Liver (tissue), 9 donors: ENCODE data around the gene ACSL3. TPM values are rescaled to one million over a fixed set of nuclear protein-coding genes. Genes with fewer than 3 reads are reported as not detected.

Source experiments
- DNase-seq: peaks from one replicate; pipeline ENCODE4 v3.0.0-alpha.2; 2017; ENCODE audit warnings: low spot score
- H3K27ac ChIP-seq, 2 donors: one replicate each; pipeline ENCODE4 v1.7.0; 2013; ENCODE audit warnings: inconsistent platforms in 2 of 2, low read length in 2 of 2, control low read depth in 1 of 2, low read depth in 1 of 2, mild to moderate bottlenecking in 1 of 2
- H3K27me3 ChIP-seq, 4 donors: one replicate each; pipeline versions ENCODE4 v1.6.1 to v1.7.0; 2013; ENCODE audit warnings: low read length in 3 of 4, inconsistent platforms in 1 of 4, mild to moderate bottlenecking in 1 of 4, moderate library complexity in 1 of 4; ENCODE audit not compliant: control insufficient read depth in 4 of 4, insufficient read depth in 4 of 4
- H3K36me3 ChIP-seq, 4 donors: one replicate each; pipeline versions ENCODE4 v1.6.1 to v1.7.0; 2013; ENCODE audit warnings: low read length in 3 of 4, mild to moderate bottlenecking in 3 of 4, low read depth in 1 of 4, moderate library complexity in 1 of 4; ENCODE audit not compliant: control insufficient read depth in 4 of 4, insufficient read depth in 3 of 4
- H3K4me1 ChIP-seq, 4 donors: one replicate each; pipeline versions ENCODE4 v1.6.1 to v1.7.0; 2013; ENCODE audit warnings: low read length in 3 of 4, mild to moderate bottlenecking in 3 of 4, moderate library complexity in 1 of 4; ENCODE audit not compliant: control insufficient read depth in 4 of 4, insufficient read depth in 4 of 4
- H3K4me3 ChIP-seq, 3 donors: one replicate each; pipeline versions ENCODE4 v1.6.1 to v1.7.0; 2013; ENCODE audit warnings: low read length in 3 of 3, control low read depth in 1 of 3, low read depth in 1 of 3, mild to moderate bottlenecking in 1 of 3
- H3K9ac ChIP-seq, 2 donors: one replicate each; pipeline ENCODE4 v1.7.0; 2013; ENCODE audit warnings: low read length in 2 of 2, mild to moderate bottlenecking in 2 of 2, moderate library complexity in 2 of 2, control low read depth in 1 of 2, low read depth in 1 of 2
- H3K9me3 ChIP-seq, 4 donors: one replicate each; pipeline versions ENCODE4 v1.6.1 to v1.7.0; 2013; ENCODE audit warnings: low read length in 3 of 4; ENCODE audit not compliant: control insufficient read depth in 4 of 4
- FOXA1 ChIP-seq: IDR thresholded peaks from 2 replicates; pipeline ENCODE4 v1.6.1; 2016; ENCODE audit warnings: antibody characterized with exemption
- GABPA ChIP-seq, 2 donors: IDR thresholded peaks in 1 of 2; conservative IDR thresholded peaks in 1 of 2; 2 replicates each; pipeline ENCODE4 v1.6.1; 2016; ENCODE audit warnings: antibody characterized with exemption in 2 of 2, mild to moderate bottlenecking in 1 of 2, moderate library complexity in 1 of 2
- HNF4A ChIP-seq, 2 donors: conservative IDR thresholded peaks; 2 replicates each; pipeline ENCODE4 v1.6.1; 2016; ENCODE audit warnings: antibody characterized with exemption in 2 of 2, mild to moderate bottlenecking in 2 of 2
- HNF4G ChIP-seq: IDR thresholded peaks from 2 replicates; pipeline ENCODE4 v1.6.1; 2016; ENCODE audit warnings: antibody characterized with exemption
- JUND ChIP-seq, 2 donors: IDR thresholded peaks; 2 replicates each; pipeline ENCODE4 v1.6.1; 2016; ENCODE audit warnings: antibody characterized with exemption in 2 of 2
- NR2F2 ChIP-seq: IDR thresholded peaks from 2 replicates; pipeline ENCODE4 v1.6.1; 2016; ENCODE audit warnings: antibody characterized with exemption
- RAD21 ChIP-seq, 2 donors: IDR thresholded peaks; 2 replicates each; pipeline ENCODE4 v1.6.1; 2016; ENCODE audit warnings: antibody characterized with exemption in 2 of 2, mild to moderate bottlenecking in 2 of 2
- RXRA ChIP-seq, 2 donors: IDR thresholded peaks; 2 replicates each; pipeline ENCODE4 v1.6.1; 2017 to 2018; ENCODE audit warnings: antibody characterized with exemption in 2 of 2, mild to moderate bottlenecking in 1 of 2
- YY1 ChIP-seq: IDR thresholded peaks from 2 replicates; pipeline ENCODE4 v1.6.1; 2016; ENCODE audit warnings: antibody characterized with exemption, mild to moderate bottlenecking
- WGBS: extraction: QIAGEN DNeasy Blood & Tissue Kit; methylation state at CpG from one replicate; pipeline ENCODE4 v1.1.7; 2013; 5-methylcytosine and 5-hydroxymethylcytosine counted together
- polyA plus RNA-seq, 2 donors: library from polyadenylated mRNA; stranded (reverse) in 1 of 2; unstranded in 1 of 2; fragments of 200-250 nt in 1 of 2; fragments of >200 nt in 1 of 2; fragmentation: Nextera tagmentation in 1 of 2; extraction: Ambion mirVana in 1 of 2; gene quantifications; one replicate each; pipeline versions ENCODE4 v1.2.1 to v1.2.3, GENCODE V29; 2013 to 2015
- total RNA-seq, 2 donors: library from RNA; depleted of rRNA; stranded (reverse); fragments of >200 nt; gene quantifications; one replicate each; pipeline ENCODE4 v1.2.3, GENCODE V29; 2014
- TF ChIP-seq, protein P1 (sequence below): IDR thresholded peaks from 2 replicates; pipeline ENCODE4 v1.6.1; 2016; ENCODE audit warnings: antibody characterized with exemption
- TF ChIP-seq, protein P2 (sequence below): IDR thresholded peaks from 2 replicates; pipeline ENCODE4 v1.6.1; 2016; ENCODE audit warnings: antibody characterized with exemption
- TF ChIP-seq, protein P3 (sequence below): IDR thresholded peaks from 2 replicates; pipeline ENCODE4 v1.6.1; 2016; ENCODE audit warnings: antibody characterized with exemption, mild to moderate bottlenecking
- TF ChIP-seq, protein P4 (sequence below): IDR thresholded peaks from 2 replicates; pipeline ENCODE4 v1.6.1; 2016; ENCODE audit warnings: antibody characterized with exemption
- TF ChIP-seq, protein P5 (sequence below): fragments of 150-350 bp; IDR thresholded peaks from 2 replicates; pipeline ENCODE4 v1.5.1; 2017; ENCODE audit warnings: improper control_type of control experiment, low read depth, low read length; ENCODE audit not compliant: missing input control
- donor health status: healthy.
- donor health status: healthy.
- donor health status: healthy.
- donor health status: healthy.
- donor health status: healthy.

Gene ACSL3
- total and polyA plus RNA-seq, 4 donors, result 22.2 to 66.6 (median 43.3) TPM

DNA sequence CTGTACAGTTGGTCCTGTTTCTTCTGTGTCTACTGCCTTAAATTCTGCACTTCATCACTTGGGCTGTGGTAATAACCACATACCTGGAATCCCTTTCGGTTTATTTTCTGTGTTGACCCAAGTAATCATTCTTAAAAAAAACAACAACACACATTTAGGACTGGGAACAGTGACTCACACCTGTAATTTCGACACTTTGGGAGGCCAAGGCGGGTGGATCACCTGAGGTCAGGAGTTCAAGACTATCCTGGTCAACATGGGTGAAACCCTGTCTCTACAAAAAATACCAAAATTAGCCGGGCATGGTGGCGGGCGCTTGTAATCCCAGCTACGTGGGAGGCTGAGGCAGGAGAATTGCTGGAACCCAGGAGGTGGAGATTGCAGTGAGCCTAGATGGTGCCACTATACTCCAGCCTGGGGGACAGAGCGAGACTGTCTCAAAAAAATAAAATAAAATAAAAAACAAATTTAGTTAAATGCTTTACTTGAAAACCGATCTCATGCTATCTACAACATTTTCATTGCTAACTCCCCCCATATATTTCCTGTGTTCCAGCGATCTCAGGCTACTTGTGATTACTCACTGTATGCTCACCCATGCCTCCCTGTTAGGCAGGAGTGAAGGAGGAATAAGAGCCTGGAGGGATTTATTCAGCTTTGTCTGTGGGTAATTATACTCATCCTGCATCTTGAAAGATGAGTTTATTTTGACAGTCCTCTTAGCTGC is 18.2 kb downstream of the ACSL3 start:
- no peak for TF ChIP-seq GABPA (IDR thresholded peaks at IDR 0.05 in 1 of 2, conservative IDR thresholded peaks at IDR 0.05 in 1 of 2)
- TF ChIP-seq, protein P1, sequence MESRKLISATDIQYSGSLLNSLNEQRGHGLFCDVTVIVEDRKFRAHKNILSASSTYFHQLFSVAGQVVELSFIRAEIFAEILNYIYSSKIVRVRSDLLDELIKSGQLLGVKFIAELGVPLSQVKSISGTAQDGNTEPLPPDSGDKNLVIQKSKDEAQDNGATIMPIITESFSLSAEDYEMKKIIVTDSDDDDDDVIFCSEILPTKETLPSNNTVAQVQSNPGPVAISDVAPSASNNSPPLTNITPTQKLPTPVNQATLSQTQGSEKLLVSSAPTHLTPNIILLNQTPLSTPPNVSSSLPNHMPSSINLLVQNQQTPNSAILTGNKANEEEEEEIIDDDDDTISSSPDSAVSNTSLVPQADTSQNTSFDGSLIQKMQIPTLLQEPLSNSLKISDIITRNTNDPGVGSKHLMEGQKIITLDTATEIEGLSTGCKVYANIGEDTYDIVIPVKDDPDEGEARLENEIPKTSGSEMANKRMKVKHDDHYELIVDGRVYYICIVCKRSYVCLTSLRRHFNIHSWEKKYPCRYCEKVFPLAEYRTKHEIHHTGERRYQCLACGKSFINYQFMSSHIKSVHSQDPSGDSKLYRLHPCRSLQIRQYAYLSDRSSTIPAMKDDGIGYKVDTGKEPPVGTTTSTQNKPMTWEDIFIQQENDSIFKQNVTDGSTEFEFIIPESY, result no peak
- TF ChIP-seq, protein P2, sequence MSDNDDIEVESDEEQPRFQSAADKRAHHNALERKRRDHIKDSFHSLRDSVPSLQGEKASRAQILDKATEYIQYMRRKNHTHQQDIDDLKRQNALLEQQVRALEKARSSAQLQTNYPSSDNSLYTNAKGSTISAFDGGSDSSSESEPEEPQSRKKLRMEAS, result no peak
- TF ChIP-seq, protein P3, sequence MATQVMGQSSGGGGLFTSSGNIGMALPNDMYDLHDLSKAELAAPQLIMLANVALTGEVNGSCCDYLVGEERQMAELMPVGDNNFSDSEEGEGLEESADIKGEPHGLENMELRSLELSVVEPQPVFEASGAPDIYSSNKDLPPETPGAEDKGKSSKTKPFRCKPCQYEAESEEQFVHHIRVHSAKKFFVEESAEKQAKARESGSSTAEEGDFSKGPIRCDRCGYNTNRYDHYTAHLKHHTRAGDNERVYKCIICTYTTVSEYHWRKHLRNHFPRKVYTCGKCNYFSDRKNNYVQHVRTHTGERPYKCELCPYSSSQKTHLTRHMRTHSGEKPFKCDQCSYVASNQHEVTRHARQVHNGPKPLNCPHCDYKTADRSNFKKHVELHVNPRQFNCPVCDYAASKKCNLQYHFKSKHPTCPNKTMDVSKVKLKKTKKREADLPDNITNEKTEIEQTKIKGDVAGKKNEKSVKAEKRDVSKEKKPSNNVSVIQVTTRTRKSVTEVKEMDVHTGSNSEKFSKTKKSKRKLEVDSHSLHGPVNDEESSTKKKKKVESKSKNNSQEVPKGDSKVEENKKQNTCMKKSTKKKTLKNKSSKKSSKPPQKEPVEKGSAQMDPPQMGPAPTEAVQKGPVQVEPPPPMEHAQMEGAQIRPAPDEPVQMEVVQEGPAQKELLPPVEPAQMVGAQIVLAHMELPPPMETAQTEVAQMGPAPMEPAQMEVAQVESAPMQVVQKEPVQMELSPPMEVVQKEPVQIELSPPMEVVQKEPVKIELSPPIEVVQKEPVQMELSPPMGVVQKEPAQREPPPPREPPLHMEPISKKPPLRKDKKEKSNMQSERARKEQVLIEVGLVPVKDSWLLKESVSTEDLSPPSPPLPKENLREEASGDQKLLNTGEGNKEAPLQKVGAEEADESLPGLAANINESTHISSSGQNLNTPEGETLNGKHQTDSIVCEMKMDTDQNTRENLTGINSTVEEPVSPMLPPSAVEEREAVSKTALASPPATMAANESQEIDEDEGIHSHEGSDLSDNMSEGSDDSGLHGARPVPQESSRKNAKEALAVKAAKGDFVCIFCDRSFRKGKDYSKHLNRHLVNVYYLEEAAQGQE, result no peak
- no peak for TF ChIP-seq RAD21 (IDR thresholded peaks at IDR 0.05)
- TF ChIP-seq HNF4G, result no peak
- no peak for TF ChIP-seq NR2F2
- TF ChIP-seq, protein P4, sequence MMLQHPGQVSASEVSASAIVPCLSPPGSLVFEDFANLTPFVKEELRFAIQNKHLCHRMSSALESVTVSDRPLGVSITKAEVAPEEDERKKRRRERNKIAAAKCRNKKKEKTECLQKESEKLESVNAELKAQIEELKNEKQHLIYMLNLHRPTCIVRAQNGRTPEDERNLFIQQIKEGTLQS, result no peak
- TF ChIP-seq HNF4A (conservative IDR thresholded peaks at IDR 0.05), result no peak
- no peak for TF ChIP-seq FOXA1
- Histone ChIP-seq H3K27ac (no peak overlapping the region), H3K4me3 (no peak overlapping the region), H3K27me3 (no peaks in the 10 kb centered on the region), H3K4me1 (peaks cover 4 to 10% (median 6%) of the 10 kb centered on the region in 4 donors), H3K36me3 (no peaks in the 10 kb centered on the region), H3K9me3 (no peaks in the 10 kb centered on the region), H3K9ac (no peak overlapping the region)
- 84% methylated on average over 10 of the region's 10 CpGs for WGBS
- no peak for DNase-seq

DNA sequence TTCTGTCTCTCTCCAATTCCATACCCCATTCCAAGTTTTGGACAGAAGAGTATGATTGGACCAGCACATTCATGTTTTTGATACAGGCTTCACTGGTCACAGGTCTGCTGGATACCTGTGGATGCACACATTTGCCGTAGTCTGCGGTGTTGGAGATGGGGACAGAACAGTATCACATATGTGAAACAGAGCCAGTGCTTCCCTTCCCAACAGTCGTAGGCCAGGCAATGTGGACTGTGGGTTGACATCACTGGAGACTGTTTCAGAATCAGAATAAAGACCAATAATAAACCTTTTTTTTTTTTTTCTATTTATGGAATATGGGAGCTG is 18.7 kb downstream of the ACSL3 start:
- Histone ChIP-seq H3K9ac (no peak overlapping the region), H3K4me3 (no peak overlapping the region), H3K27me3 (no peaks in the 10 kb centered on the region), H3K36me3 (no peaks in the 10 kb centered on the region), H3K9me3 (no peaks in the 10 kb centered on the region), H3K4me1 (peaks cover 4 to 15% (median 11%) of the 10 kb centered on the region in 4 donors), H3K27ac (no peak overlapping the region)
- no peak for DNase-seq
- 89% methylated on average over 3 of the region's 3 CpGs for WGBS
- TF ChIP-seq RXRA (IDR thresholded peaks at IDR 0.05) (no peak), YY1 (no peak), JUND (IDR thresholded peaks at IDR 0.05) (no peak)
- TF ChIP-seq, protein P3, result no peak
- TF ChIP-seq, protein P5, sequence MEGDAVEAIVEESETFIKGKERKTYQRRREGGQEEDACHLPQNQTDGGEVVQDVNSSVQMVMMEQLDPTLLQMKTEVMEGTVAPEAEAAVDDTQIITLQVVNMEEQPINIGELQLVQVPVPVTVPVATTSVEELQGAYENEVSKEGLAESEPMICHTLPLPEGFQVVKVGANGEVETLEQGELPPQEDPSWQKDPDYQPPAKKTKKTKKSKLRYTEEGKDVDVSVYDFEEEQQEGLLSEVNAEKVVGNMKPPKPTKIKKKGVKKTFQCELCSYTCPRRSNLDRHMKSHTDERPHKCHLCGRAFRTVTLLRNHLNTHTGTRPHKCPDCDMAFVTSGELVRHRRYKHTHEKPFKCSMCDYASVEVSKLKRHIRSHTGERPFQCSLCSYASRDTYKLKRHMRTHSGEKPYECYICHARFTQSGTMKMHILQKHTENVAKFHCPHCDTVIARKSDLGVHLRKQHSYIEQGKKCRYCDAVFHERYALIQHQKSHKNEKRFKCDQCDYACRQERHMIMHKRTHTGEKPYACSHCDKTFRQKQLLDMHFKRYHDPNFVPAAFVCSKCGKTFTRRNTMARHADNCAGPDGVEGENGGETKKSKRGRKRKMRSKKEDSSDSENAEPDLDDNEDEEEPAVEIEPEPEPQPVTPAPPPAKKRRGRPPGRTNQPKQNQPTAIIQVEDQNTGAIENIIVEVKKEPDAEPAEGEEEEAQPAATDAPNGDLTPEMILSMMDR, result no peak
